ENCODE measurements around the gene CNGB1. TPM values are rescaled to one million over a fixed set of nuclear protein-coding genes. Genes with fewer than 3 reads are reported as not detected.
A peak's percentile ranks its signal among the peaks of the same experiment; 100 is the strongest.
"Not testable (repeated sequence)": the region's sequence is repeated elsewhere in the genome, so short reads cannot be mapped to it uniquely, and the experiment has no call there.

Gene CNGB1
- polyA plus RNA-seq, 5 donors: 0.04 to 0.13 (median 0.08) TPM; not detected in 1

- DNase-seq: no peak
Measured at GRCh38 chr16:57997528-57998265, 26.8 kb upstream of the CNGB1 start.

- DNase-seq: no peak
Measured at GRCh38 chr16:57997176-57997527, 26.2 kb upstream of the CNGB1 start.

GRCh38 chr16:57996406-57997175, 25.7 kb upstream of the CNGB1 start:
- DNase-seq: no peak

DNA sequence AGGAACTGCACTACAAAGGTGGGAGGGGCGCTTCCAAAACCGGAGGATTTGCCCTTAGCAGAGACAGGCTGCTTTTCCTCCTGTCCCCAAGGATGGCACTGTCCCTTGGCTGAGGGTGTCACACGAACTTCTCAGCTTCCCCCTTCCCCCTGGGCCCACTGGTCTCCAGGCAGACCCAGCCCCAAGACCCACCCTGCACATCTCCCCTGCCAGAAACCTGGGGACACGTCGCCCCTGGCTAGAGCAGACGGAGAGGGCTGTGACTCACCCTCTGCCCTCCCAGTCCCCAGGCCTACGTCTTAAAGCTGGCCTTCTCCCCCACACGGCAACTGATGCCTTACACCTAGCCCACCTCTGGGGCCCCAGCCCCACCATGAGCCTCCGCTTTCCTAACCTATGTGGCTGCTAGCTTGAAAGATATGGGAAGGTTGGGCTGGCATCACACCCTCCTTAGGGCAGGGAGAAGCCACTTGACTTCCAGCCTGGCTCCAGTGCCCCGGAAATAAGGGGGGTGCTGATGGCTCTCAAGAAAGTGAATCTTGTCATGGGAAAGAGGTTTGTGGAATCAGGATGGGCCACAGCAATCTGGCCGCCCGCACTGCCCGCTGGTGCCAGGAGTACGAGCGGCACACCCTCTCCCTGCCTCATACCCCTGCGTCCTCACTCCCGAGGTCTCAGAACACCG, 24.9 kb upstream of the CNGB1 start:
- DNase-seq: no peak

GRCh38 chr16:57994778-57995177, 23.9 kb upstream of the CNGB1 start:
- DNase-seq: no peak

DNA sequence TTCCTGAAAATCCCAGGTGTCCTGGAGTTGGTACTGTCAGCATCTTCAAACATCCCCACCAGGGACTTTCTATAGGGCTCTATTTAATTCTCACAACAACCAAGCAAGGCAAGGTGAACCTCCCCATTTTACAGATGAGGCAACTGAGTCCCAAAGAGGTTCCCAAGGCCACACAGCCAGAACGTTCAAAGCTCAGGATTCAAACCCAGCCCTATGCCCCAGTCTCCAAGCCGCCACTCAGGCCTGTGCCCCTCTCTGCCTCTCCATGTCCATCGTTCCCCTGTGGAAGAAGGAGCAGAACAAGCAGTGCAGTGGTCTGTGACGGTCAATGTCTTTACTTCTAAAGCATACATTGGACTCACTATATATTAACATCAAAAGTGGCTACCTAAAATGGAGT, 23.4 kb upstream of the CNGB1 start:
- no peak for DNase-seq

DNA sequence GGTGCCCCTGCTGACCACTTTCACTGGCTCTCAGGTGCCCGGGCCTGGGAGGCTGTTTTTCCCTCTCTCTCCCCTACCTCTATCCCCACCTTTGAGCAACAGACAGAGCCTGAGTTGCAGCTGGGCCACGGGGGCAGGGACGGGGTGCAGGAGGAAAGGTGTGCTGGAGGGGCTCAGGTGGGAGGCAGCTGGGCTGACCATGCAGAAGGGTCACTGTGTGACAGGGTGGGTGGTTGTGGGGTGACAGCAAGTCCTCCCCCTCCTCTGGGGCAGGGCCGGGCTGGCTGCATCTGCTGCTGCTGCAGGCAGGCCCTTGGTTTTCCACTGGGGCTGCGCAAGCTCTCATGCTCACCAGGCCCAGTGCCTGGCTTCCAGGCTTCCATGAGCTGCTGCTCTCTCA, 23.0 kb upstream of the CNGB1 start:
- no peak for DNase-seq

- DNase-seq: peak in 1 of 2 donors; percentile 11
Measured at GRCh38 chr16:57993438-57993837, 22.5 kb upstream of the CNGB1 start.

DNA sequence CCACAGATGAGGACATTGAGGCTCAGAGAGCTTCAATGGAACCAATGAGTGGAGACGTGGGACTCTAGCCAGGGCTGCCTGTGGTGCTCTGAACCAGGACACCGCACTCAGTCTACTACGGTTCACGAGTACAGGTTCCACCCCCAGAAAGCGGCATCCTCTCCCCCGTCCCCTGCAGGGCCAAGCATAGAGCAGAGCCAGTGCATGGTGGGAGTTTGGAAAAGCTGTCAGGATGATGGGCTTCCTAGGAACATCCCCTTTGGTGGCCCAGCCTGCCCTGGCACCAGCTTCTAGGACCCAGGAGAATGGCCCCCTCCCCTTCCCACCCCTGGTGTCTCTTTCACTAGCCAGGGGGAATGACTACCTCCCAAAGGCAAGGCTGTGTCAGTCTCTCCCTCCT, 21.2 kb upstream of the CNGB1 start:
- no peak for DNase-seq

DNA sequence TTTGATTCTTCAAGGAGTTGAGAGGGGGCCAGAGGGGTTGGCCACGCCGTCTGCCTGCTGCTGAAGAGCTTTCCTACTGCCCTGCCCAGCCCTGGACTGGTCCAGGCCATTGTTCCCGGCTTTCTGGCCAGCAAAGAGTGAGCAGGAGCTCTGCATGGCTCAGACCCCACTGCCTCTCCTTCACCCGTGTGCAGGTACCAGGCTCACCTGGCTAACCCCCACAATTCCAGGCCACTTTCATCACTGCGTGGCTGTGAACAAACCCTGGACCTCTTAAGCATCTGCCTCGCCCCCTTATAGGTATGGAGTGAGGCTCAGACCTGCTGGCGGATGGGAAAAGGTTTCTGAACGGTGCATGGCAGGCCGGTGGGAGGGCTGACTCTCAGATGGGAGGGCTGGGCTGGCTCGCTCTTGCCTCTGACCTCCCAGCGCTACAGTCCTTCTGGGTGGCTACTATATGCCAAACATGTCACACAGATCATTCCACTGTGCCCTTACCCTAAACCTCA, 20.7 kb upstream of the CNGB1 start:
- DNase-seq: no peak

GRCh38 chr16:57988929-57989328, 18.0 kb upstream of the CNGB1 start:
- no peak for DNase-seq

DNA sequence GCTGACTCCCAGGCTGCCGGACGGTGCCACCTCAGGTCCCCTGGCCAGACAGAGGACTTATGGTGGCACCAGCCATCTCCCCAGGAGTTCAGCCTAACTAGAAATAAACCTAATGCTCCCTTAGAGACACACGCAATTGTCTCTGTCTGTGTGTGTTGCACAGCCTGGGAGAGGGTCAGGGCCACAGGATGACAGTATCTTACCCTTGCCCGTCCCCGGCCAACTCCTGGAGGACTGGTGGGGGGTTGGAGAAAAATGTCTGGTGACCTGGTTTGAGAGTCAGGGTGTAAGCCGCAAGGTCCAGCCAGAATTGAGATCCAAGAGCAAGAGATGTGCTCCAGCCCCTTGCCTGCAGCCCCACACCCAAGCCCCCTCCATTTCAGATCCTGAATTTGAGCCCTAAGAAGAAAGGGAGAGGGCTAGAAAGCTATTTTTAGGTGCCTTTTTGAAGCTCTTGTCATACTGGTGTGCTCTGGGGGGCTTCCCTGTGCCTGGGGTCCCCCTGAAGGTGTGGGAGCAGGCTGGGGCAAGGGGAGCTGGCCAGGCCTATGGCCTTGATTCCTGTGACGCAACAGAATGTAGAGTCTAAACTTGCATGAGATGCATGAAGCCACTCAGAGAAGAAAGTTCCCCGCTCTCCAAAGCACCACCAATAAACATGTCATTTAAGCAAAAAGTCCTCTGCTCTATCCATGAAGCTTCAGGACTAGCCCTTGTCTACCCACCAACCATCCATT, 16.7 kb upstream of the CNGB1 start:
- no peak for DNase-seq

DNA sequence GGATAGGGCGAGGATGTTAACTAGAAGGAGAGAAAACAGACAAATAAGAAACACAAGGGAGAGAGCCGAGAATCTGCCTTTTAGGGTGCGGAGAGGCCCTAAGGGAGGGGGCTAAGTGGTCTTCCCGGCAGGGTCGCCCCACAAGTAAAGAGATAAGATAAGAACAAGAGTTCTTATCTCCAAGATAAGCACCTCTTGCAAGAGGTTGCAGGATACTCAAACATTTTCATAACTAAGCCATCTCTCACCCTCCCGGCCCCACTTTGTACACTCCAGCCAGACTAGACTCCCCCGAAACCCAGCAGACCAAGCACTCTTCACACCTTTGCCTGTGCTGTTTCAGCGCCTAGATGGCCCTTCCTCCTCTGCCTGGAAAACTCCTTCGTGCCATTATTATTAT, 15.3 kb upstream of the CNGB1 start:
- peak in 1 of 2 donors; percentile 4 for DNase-seq

DNA sequence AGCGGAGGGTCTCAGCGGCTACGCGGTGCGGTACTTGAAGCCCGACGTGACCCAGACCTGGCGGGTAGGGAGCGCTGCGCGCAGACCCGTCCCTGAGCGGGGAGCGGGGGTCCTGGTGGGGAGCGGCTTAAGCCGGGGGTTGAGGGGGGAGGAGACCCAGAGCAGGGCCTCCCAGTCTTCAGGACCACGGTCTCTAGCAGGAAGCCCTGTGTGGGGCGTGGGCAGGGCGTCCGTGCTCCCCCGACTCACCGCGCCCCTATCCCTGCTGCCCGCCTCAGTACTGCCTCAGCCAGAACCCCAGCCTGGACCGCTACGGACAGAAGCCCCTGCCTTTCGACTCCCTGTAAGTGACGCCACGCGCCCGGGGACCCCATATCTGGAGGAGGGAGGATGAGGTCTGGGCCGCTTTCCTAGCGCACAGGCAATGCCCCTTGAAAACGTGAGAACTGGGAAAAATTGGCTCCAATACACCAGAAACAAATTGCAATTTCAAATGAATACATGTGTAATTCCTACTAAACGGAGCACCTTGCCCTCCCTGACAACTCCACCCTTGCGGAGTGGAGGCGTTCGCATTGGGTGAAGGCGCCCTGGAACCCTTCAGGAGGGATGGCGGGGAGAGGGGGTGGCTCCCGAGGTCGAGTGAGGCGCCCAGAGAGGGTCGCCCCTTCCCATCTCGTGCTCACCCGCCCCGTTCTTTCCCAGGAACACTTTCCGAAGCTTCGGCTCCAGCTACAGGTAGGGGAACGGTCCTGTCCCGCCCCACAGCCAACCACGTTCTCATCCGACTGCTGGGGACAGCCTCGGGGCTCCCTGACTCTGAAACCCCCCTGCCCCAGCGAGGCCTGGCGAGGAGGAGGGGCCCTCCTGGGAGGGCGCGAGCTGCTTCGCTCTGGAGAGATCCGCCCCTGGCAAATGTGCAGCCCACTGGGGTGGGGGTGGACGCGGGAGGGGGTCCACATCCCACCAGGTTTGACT, 14.6 kb upstream of the CNGB1 start:
- peak in 1 of 2 donors; percentile 9 for DNase-seq

GRCh38 chr16:57984443-57985203, 13.7 kb upstream of the CNGB1 start:
- peak; percentile 75 to 78 for DNase-seq

DNA sequence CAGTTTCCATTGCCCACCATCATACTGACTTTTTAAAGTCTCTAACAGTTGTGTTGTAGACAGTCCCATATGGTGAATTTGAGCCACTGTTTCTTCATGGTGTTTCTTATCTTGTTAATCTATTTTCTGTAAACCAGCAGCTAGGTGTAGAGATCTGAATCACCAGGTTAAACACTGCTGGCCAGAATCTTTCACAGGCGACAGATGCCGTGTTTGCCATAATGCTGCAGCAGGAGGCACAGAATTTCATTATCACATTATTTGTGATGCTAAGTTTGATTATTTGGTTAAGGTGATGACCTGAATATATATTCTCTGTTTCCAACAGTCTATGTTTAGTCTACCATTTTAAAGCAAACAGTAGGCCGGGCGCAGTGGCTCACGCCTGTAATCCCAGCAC, 11.5 kb upstream of the CNGB1 start:
- no peak for DNase-seq

- no peak for DNase-seq
Measured at GRCh38 chr16:57981636-57982035, 10.7 kb upstream of the CNGB1 start.

- DNase-seq: no peak
Measured at GRCh38 chr16:57979006-57979585, 8.2 kb upstream of the CNGB1 start.

DNA sequence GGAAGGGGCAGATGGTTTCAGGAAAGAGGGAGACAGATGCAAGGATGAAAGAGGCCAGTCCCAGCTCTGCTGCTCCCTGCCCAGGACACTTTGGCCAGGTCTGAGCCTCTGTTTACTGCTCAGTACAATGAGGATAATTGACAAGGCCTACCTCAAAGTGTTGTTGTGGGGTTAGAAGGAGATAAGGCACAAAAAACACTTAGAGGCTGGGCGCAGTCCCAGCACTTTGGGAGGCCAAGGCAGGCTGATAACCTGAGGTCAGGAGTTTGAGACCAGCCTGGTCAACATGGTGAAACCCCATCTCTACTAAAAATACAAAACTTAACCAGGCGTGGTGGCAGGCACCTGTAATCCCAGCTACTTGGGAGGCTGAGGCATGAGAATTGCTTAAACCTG, 7.1 kb upstream of the CNGB1 start:
- DNase-seq: not testable (repeated sequence)
